GM12873 (cell line): ENCODE data around the gene OGFOD2.

Experiments
- CTCF ChIP-seq: IDR thresholded peaks from 2 replicates; pipeline ENCODE4 v1.5.1; 2012; ENCODE audit warnings: low read depth, mild to moderate bottlenecking, moderate library complexity, low read length, control low read depth; ENCODE audit not compliant: insufficient read depth; ENCODE audit errors: missing control alignments

Gene OGFOD2

DNA sequence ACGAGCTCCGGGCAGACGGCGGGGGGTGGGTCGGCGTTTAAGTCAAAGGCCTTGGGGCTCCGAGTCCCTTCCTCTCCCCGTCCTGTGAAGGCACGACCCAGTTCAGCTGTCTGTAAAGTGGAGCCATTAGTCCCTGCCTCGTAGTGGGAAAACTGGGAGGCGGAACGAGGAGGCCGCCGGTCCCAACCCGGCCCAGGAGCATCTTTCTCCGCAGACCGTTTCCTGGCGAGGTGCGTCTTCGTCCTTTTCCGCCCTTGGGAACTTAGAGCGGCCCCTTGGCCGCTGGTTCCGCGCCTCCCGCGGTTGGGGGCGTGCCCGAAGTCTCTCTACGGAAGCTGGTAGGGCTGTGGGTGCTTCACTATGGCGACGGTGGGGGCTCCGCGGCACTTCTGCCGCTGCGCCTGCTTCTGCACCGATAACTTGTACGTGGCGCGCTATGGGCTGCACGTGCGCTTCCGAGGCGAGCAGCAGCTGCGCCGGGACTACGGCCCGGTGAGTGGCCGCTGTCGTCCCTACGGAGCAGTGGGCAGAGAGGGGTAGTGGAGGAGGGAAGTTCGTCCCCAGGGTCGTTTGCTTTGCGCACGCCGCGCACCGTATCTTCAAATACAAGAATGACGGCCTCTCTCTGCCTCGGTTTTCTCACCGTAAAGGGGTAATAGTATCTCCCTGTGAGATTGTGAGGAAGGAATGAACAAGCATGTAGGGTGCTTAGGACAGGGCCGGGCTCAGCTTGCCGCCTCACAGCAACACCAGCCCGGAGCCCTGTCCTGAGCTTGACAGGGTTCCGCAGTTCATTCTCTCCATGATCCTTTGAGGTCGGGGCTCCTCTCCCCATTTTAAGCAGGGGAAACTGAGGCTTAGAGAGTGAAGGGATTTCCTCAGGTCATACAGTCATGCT lies at the start of gene OGFOD2:
Gene OGFOD2, plus strand, starts transcription at position 353 of the 898 bp plus-strand sequence. Its CDS starts 8 bp downstream, at position 361.
- no peak for TF ChIP-seq CTCF

GRCh38 chr12:122927756-122928403 lies 47.2 kb upstream of the OGFOD2 start:
- no peak for TF ChIP-seq CTCF

DNA sequence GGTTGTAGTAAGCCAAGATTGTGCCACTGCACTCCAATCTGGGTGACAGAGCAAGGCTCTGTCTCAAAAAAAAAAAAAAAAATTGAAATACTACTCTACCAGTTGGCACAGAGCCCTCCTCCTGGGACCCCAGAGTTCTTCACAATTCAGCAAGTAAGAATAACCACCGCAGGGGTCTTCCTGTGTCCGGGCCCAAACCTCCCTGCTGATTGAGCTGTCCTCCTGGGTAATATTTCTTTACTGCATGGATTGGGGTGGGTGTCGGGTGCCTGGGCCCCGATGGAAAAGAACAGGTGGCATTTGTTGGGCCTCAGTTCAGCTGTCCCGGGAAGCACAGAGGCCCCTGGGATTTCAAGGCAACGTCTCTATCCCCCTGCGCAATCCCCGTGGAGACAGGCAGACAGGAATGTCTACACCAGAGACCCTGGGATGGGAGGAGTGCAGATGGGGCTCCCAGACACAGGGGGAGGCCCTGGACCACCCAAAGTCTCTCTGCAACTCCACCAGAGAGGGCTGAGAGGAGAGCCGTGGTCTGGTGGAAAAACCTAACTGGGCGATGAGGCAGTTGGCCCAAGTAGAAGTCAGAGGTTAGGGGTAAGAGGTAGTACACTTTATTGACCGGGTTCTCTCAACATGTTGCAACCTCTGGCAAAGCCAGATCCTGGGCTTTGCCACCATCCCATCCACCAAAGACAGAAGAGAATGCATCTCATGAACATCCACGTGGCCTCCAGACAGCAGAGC lies 46.5 kb upstream of the OGFOD2 start:
- TF ChIP-seq CTCF: no peak

GRCh38 chr12:122929148-122929538 lies 45.9 kb upstream of the OGFOD2 start:
- no peak for TF ChIP-seq CTCF

DNA sequence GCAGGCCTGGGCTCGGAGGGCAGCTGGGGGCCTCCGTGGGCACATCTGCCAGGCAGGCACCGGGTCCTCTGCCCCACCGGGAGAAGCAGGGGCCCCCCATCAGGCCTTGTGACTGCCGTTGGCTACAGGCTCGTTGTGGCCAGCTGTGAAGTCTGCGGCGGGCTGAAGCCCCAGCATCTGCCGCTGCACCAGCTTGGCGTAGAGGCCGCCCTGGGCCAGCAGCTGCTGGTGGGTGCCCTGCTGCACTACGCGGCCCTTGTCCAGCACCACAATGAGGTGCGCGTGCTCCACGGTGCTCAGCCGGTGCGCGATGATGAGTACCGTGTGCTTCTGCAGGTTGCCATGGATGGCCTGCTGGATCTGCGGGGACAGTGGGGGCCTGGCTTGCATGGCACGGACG lies 45.2 kb upstream of the OGFOD2 start:
- TF ChIP-seq CTCF: no peak

DNA sequence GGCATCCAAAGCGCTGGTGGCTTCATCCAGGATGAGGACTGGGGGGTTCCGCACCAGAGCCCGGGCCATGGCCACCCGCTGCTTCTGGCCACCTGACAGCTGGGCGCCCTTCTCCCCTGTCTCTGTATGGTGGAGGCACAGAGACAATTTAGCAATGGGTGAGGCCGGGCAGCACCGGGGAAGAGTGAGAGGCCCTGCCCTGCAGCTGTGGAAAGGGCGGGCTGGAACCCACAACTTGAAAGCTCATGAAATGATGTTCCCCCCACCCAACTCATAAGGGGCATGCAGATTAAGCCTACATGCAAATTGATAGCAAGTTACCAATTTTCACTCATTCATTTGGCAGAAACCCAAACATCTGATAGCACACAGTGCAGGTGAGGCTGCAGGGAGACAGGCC lies 42.8 kb upstream of the OGFOD2 start:
- no peak for TF ChIP-seq CTCF

GRCh38 chr12:122934722-122935121 lies 40.3 kb upstream of the OGFOD2 start:
- no peak for TF ChIP-seq CTCF
